CD4-positive, alpha-beta T cell treated with Interleukin-12 subunit alpha and Interleukin-12 subunit beta, for 1 hour (primary cell): ENCODE measurements around the gene IFITM1.
"Not testable (repeated sequence)": the region's sequence is repeated elsewhere in the genome, so short reads cannot be mapped to it uniquely, and the experiment has no call there.

Source experiments
- DNase-seq: peaks from one replicate; pipeline ENCODE4 v3.0.0-alpha.2; 2020

The IFITM1 gene

DNA sequence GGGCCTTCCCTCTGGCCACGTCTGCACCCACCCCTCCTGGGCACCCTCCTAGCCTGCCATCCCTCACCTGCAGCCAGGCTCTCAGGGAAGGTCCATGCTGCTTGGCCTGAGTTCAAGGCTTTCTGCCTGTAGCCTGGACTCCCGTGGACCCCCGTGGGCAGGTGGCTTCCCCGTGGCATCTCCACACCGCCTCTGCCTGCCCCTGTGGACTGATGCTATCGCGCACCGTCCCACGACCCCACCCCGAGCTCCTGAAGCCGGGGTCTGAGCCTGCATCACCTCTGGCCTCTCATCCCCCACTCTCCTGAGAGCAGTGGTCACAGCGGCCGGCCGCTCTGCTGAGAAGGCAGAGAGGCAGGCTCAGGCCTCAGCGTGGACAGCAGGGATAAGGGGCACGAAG is 19.1 kb upstream of the IFITM1 start:
- DNase-seq = no peak

DNA sequence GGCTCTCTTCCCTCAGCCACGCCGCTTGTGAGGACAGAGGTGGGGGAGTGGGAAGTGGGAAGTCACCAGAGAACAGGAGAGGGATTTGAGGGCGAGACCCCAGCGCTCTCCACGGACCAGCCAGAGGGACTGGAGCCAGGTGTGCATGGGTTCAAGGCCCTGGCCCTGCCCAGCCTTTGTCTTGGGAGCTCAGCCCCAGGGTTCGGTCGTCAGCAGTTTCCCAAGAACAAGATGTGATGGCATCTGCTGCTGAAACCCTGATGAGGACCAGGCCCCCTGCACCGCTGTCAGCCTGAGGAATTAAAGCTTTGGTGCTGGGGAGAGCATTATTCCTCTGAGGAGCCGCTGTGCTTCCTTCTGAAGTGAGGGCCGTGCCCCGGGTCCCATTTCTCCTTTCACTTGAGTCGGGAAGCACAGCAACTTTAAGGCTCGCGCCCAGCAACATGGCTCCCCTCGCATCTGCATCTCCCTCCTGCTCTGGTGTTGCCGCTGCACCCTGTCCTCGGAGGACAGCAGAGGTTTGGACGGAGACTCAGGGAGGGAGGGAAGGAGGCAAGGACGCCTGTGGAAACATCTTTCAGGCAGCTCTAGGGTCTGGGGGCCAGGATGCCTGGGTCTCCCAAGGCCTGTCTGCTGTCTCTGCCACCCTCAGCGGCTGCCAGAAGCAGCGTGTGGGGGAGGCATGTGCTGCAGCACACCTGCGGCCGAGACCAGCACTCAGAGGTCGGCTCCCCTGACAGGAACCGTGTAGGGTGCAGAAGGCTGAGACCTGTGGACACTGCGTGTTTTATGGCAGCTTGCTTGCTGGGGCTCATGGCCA is 18.3 kb upstream of the IFITM1 start:
- no peak for DNase-seq

DNA sequence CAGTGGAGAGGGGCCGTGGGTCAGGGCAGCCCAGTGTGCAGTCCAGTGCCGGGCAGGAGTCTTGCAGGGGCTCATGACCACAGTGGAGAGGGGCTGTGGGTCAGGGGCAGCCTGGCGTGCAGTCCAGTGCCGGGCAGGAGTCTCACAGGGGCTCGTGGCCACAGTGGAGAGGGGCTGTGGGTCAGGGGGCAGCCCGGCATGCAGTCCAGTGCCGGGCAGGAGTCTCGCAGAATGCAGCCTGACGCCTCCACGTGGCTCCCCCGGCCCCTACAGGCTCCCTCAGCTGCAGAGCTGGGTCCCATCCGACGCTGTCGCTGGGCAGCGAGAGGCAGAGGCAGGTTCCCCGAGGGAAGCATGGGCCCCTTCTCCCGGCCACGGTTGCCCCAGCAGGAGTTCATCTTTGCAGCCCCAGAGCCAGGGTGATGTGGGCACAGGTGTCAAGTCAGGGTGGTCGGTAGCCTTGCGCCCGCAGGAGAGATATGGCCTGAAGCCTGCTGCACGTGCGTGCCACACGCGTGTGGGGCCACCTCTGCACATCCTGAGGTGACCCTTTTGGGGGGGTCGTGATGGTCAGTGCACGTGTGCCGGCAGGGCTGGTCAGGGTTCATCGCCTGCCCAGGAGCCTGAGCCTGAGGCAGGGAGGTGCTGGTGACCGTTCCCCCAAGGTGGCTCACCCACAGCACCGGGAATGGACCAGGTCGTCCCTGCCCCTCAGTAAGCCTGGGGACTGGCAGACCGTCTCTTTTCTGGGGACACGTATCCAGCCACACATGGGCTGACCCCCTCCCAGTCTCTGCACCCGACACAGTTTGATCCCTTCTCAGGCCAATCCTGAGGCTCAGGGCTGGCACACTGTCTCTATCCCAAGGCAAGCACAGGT is 17.4 kb upstream of the IFITM1 start:
- DNase-seq = no peak

DNA sequence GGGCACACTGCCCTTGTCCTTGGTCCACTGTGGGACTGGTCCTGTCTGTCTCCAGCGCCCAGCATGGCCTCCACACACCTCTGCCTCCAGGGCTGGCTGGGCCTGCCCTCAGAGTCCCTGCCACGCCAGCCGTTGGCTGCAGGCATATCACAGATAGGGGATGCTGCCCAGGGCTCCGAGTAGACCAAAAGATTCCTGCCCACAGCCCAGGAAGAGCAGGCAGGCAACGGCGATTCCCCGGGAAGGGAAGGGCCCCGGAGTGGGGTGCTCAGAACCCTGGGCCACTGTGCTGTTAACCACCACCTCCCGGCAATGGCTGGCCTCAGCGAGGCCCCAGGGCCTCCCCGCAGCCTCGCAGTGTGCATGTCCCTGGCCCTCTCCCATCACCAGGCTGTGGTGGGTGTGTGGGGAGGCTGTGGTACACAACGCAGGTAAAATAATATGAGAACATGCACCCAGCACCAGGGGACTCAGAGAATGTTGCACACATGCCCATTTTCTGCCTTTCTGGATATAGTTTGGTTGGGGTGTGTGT is 16.7 kb upstream of the IFITM1 start:
- DNase-seq = no peak

DNA sequence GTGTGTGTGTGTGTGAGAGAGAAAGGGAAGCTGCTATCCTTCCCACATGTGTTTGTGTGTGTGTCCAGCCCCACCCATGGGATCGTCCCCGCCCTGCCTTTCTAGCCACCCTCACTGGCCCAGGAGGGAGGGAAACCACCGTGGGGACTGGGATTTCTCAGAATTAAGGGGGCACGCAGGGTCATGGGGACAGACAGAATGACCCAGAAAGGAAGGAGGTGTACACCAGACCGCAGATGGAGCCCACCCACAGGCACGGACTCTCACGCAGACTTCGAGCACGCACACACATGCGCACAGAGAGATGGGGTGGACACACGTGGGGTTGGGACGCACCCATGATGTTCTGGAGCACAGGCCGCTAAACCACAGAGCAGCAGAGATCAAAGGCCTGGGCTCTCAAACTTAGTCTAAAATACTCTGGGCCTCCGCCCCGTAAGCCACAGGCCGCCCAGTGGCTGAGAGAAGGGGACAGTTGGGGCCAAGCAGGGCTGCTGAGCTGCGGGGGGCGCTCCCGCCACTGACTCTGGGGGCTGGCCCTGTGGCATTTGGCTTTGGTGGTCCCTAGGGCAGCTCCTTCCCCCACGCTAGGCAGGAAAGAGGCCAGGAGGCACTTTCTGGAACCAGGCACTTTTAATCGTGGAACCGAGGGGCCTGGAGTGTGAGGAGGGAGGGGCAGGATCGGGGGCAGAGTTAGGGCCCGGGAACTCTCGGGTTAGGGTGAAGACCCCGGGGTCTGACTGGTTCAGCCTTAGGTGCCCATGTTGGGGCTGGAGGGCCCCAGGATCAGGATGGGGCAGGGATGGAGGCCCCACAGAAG is 16.0 kb upstream of the IFITM1 start:
- DNase-seq = peak; percentile 56

DNA sequence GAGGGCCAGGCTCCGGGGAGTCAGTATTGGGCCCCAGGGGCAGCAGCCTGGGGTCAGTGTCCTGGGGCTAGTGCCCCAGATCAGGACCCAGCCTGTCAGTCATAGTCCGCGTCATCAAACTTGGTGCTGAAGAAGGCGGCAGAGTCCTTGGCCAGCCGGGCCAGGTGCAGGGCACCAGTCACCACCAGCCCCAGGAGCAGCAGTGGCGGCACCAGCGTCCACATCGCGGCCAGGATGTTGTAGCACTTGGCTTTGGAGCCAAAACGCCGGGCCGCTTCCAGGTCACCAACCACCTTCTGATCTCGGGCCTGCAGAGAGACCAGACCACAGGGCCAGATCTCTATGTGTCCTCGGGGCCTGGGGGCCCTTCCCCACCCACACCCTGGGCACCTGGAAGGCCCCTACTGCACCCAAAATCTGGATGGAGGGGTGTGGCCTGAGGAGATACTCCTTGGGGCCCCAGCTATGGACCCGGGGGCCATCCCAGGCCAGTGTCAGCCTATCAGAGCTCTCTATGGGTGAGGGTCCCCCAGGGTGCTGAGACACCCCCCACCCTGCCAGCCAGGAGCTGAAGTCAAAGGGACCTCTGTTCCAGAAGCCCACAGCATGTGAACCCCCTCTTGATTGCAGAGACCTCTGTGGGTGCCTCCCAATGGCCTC is 15.3 kb upstream of the IFITM1 start:
- no peak for DNase-seq

DNA sequence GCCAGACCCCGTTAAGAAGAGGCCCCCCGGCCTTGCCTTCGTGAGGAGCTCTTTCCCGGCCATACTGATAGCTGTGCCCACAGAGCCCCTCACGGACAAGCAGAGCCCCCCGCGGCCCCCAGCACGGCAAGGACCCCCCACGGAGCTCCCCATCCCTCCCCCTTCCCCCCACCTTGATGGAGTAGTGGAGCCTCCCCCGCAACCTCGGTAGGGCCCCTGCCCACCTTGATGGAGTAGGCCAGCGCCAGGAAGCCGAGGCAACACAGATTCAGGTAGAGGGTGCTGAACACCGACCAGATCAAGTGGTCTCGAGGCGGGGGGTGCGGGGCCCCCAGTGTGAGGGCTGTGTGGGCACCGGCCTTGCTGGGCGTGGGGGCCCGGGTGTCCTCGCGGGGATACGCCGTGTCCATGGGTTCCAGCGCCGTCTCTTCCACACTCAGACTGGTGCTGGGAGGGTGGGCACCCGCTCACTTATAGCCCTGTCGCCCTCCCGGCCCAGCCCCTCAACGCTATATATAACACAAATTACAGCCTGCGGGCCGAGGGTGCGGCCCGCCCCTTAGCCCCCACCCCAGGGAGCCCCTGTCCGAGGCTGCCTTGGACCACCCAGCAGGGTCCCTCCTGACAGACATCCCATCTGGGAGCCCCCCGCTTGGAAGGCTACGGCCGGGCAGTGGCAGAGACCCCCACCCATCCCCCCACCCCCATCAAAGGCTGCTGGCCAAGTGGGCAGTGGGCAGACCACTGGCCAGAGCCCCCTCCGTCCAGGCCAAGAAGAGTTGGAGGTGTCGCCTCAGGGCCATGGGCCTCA is 14.6 kb upstream of the IFITM1 start, which contains the start of gene IFITM5:
Gene IFITM5, minus strand, starts transcription at position 446 of the 811 bp plus-strand sequence. Its CDS starts 36 bp downstream, at position 410.
- DNase-seq = no peak

DNA sequence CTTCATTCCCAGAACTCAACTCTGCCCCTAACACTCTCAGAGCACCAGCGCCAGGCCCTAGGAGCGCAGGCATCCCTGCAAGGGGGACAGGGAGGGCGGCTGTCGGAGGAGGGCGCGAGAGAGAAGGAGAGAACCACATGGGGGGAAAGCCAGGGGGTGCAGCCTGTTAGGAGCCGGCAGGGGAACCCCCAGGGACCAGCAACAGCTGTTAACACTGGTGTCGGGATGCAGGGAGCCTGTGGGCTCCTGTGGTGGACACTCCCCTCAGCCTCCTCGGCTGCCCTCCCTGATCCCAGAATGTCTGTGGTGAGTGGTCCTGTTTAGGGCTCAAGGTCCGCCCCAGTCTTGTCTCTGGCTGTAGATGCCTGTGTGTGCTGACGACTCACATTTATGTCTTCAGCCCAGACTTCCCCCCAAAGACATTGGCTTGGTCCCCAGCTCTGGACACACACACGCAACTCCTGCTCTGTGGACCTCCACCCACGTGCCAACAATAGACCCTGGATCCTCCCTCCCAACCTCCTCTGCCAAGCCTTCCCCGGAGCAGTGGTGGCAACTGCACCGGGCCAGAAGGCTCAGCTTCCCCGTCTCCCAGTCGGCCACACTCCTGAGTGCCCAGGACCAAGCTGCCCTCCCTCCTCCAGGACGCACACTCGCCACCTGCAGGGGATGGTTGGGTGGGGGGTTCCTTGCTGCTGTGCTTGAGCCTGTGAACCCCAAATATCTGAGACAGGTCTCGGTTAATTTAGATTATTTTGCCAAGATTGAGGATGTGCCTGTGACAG is 13.7 kb upstream of the IFITM1 start:
- no peak for DNase-seq

DNA sequence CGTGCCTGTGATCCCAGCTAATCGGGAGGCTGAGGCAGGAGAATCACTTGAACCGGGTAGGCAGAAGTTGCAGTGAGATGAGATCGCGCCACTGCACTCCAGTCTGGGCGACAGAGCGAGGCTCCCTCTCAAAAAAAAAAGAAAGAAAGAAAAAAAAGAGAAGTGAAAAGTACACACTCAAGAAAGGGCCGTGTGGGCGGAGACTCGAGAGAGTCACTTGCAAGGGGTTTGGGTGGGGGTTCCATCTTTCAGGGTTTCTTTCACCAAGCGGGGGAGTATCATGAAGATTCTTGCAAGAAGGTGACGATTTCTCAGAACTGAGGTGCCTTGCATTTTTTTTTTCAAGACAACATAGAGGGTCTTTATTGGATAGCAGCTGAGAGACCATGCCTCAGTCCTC is 10.5 kb upstream of the IFITM1 start:
- DNase-seq = no peak

DNA sequence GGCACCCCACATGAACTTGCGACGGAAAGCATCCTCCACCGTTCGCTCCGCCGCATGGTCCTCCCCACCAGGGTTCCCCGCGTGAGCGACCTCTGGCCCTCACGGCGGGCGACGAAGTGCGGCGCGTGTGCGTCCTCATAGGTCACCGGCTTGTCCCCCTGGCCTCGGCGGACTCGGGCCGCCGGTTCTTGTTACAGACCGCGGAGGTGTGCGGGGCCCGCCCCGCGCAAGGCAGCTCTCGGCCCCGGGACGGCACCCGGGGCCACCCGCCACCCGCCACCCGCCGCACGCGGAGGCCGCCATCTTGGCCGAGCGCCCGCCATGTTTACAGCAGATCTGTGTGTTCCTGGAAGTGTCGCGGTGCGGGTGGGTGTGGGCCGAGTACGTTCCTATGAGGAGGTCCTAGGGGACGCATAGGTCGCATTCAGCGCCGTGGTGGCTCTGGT is 9.8 kb upstream of the IFITM1 start:
- DNase-seq = no peak

DNA sequence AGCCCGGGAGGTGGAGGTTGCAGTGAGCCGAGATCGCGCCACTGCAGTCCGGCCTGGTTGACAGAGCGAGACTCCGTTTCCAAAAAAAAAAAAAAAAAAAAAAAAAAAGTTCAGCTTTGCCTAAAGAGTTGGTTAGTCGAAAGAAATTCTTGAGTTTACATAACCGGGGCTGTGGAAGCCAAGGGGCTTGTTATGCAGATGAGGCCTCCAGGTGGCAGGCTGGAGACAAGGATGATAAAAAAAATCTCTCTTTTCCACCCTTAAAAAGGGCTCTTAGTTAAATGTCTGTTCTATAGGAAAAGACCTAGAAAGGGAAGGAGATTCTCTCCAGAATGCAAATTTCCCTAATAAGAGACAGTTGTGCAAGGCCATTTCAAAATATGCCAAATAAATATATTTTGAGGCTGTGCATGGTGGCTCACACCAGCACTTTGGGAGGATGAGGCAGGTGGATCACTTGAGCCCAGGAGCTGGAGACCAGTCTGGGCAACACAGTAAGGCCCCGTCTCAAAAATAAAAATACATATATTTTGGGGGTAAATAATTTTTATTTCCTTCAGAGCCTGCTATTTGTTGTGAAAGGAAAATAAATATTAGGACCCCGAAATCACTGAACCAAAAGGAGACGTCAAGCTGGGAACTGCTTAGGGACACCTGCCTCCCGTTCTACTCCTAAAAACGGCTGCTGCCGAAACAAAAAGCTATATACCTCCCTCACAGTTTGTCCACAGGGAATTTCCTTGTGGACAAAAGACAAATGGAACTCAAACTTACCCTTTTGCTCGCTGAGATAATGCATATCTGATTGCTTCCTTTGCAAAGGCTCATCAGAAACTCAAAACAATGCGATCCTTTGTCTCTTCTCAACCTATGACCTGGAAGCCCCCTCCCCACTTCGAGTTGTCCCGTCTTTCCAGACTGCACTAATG is 8.7 kb upstream of the IFITM1 start:
- DNase-seq = peak; percentile 79

DNA sequence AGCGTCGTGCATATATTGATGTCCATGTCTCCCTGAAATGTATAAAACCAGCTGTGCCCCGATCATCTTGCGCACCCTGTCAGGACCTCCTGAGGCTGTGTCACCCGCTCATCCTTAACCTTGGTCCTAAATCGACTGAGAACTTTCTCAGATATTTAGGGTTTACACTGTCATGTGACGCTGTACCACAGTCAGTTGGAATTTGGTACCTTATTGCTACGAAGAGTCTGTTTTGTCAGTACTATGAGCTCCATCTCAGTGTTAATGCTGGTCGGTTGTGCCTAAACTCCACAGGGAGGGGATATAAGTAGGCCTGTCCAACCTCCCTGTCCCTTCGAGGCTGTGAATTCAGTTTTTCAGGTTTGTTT is 8.0 kb upstream of the IFITM1 start:
- DNase-seq = no peak

DNA sequence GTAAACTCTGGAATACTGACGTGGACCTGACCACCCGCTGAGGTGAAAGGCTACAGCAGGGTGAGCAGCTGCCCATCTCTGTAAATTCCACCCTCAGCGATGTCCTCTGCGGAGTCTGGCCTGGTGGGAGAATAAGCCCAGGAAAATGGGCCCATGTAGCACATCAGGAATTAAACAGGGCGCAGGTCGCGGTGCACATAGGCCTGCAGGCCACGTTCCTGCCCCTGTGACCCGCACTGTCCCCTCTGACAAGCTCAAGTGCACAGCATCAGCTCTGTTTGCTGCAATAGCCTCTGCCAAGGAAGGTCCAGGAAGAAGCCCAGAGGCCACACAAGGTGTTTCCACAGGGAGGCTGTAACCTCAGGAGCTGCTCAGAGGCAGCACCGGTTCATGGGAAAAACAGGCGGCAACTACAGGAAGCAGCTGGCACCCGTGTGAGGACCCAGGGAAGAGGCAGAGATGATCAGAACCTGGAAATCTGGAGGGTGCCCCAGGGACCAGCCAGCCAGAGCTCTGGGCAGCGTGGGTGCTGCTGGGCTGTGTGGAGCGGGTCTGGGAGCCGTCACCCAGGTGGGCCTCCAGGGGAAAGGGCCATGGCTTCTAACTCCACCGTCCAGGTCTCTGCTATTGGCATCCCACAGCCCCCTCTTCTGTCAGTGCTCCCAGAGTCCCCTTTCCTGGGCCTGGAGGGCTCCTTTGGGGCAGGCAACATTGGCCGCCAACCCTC is 7.0 kb upstream of the IFITM1 start:
- no peak for DNase-seq

DNA sequence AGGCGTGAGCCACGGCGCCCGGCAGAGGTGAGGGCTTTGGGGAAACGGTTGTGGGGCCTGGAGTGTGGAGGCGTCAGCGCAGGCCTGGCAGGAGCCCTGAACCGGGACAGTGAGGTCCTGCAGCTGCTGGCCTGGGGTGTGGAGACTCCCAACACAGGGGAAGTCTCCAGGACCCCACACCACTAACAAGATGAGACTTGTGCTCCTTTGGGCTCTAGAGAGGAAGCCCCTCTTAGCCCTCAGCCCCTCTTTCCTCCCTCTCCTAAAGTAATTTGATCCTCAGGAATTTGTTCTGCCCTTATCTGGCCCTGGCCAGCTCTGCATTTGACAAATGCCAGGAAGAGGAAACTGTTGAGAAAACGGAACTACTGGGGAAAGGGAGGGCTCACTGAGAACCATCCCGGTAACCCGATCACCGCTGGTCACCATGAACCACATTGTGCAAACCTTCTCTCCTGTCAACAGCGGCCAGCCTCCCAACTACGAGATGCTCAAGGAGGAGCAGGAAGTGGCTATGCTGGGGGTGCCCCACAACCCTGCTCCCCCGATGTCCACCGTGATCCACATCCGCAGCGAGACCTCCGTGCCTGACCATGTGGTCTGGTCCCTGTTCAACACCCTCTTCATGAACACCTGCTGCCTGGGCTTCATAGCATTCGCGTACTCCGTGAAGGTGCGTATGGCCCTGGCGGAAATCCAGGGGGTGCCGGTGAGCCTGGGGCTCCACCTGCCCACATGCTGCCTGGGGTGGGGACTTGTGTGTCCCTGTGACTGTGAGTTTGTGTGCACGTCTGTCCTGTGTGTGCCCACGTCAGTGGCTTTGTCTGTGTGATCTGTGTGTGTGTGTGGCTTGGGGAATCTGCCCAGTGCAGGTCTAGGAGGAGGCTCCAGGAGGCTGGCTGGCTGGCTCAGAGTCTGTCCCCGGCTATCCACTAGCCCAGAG is 5.8 kb upstream of the IFITM1 start, which contains the start of gene IFITM2:
Gene IFITM2, plus strand, starts transcription at position 51 of the 943 bp plus-strand sequence. Its CDS starts 377 bp downstream, at position 428.
- peak; percentile 58 for DNase-seq

DNA sequence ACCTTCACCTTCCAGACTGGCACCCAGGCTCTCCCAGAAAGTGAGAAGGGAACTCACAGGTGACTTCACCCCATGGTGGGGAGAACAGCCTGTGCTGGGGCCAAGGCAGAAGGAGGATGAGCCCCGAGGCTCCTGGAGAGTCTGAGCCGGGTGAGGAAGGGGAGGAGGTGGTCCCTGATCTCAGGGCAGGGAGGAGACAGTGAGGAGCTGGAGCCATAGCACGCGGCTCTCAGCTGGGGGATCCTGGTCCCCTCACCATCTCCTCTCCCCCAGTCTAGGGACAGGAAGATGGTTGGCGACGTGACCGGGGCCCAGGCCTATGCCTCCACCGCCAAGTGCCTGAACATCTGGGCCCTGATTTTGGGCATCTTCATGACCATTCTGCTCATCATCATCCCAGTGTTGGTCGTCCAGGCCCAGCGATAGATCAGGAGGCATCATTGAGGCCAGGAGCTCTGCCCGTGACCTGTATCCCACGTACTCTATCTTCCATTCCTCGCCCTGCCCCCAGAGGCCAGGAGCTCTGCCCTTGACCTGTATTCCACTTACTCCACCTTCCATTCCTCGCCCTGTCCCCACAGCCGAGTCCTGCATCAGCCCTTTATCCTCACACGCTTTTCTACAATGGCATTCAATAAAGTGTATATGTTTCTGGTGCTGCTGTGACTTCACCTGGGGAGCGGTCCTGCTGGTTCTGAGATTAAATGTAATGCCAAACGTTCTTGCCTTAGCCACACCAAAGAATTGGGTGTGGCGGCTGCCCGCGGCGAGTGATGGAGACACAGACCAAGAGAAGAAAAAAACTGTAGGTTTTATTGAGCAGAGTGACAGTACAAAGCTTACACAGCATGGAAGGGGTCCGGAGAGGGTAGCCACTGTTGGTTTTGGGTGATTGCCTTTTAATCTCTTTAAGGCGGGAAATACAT is 4.8 kb upstream of the IFITM1 start:
- DNase-seq = peak; percentile 47

DNA sequence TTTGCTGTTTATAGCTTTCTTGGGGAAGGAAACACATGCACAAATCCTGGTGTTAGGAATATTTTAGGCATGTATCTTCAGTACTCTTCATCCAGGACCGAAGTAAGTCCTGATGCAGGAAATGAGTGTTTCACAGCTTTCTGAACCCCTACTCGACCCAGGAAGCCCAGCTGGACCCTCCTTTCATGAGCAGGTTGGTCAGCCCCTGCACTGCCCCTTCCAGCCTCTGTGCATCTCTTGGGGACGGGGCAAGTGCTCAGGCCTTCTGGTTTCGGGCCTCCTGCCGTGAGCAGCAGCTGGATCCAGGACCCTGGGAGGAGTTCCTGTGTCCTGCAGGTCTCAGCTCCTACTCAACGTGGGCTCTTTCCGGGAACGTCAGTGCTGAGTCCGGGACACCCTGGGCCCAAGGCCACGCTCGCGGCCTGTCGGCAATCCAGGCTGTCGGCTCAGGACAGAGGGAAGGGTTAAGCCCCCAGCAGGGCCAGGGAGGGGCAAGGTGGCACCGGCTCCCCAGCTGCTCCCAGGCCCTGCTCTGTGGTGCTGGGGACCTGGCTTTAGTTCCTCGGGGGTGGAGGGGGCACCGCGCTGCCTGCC is 3.8 kb upstream of the IFITM1 start:
- not testable (repeated sequence) for DNase-seq
